Mucosa of descending colon (tissue), 3 donors: ENCODE measurements around the gene EXOC1L. TPM values are rescaled to one million over a fixed set of nuclear protein-coding genes. Genes with fewer than 3 reads are reported as not detected.

Experiments
- ATAC-seq: fragments of 200-7000 bp; cut with Tn5 transposase; one replicate; pipeline ENCODE4 v1.9.1; 2020; ENCODE audit warnings: mild to moderate bottlenecking, moderate library complexity
- DNase-seq, 3 donors: peaks; one replicate each; pipeline ENCODE4 v3.0.0-alpha.2; 2020
- H3K36me3 ChIP-seq: fragments of 200-600 bp; one replicate; pipeline ENCODE4 v1.8.0; 2021; ENCODE audit warnings: low read depth, mild to moderate bottlenecking
- H3K4me1 ChIP-seq: fragments of 200-600 bp; one replicate; pipeline ENCODE4 v1.8.0; 2021; ENCODE audit warnings: low read depth, mild to moderate bottlenecking
- H3K4me3 ChIP-seq: fragments of 200-600 bp; one replicate; pipeline ENCODE4 v1.8.0; 2021; ENCODE audit warnings: mild to moderate bottlenecking
- H3K9me3 ChIP-seq: fragments of 200-600 bp; one replicate; pipeline ENCODE4 v1.8.0; 2021; ENCODE audit warnings: mild to moderate bottlenecking
- intact Hi-C, 2 donors: fragments of 100-400 bp; cut with DNase I in 1 of 2; cut with micrococcal nuclease in 1 of 2; formaldehyde crosslinking; loops; one replicate each; pipeline versions ENCODE4 v1.11.0 to v1.11.1; 2022; cut with DNase I, micrococcal nuclease
- long read RNA-seq, 2 donors: library from polyadenylated mRNA; unstranded; transcript quantifications; one replicate each; pipeline ENCODE4 v2.0.0, GENCODE V29; 2019 to 2021
- total RNA-seq, 3 donors: library from RNA; stranded (reverse); fragmentation: NEBNext Ultra II Directional in 2 of 3; extraction: Animal tissue kit (Norgen Biotek cat#: 25700) in 2 of 3; gene quantifications; one replicate each; pipeline versions ENCODE4 v1.2.1 to v1.2.4, GENCODE V29; 2021 to 2023
- TF ChIP-seq, protein P1 (sequence below): fragments of 200-600 bp; IDR thresholded peaks from one replicate; pipeline ENCODE4 v1.8.0; 2022; ENCODE audit warnings: antibody characterized with exemption, mild to moderate bottlenecking
- donor health status: DM: no; HTN: no; CAD: no; lungs with moderate emphysema.
- donor health status: DM: no; HTN: no; CAD: no.
- donor health status: DM: no; HTN: yes; CAD: no.

The EXOC1L gene, protein sequence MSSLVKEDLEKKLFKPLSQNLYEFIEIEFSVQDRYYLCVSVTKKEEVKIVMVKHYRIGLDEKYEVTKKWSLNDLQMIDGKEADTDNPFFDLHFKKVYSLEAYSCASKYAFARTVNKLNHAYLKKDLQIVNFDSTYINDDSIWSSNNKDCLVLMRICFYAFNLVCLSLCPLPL
- total RNA-seq, result not detected
- long read RNA-seq, donor 1, result 0 reads
- long read RNA-seq, donor 2, result 0 reads

DNA sequence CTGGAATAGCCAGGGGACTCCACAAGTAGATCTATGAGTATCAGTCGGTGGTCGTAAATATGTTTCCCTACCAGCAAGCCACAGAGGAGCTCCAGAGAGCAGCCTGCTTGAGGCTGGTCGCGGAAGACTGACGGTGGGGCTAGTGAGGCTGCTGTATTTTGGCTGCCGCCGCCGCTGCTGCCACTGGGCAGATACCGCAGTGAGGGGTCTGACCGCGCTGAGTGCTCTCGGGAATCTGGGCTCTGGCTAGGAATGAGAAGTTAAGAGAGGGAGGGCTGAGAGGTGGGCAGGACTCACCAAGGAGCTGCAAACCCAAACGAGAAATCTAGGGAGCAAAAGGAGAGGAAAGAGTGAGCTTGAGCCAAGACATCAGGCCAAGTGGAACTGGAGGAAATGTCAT is at the start of gene EXOC1L:
Gene EXOC1L, plus strand, starts transcription at position 157 of the 400 bp plus-strand sequence. Its CDS starts 237 bp downstream, at position 394.
- Histone ChIP-seq H3K36me3 (no peaks in the 10 kb centered on the region), H3K4me1 (no peaks in the 10 kb centered on the region), H3K9me3 (no peaks in the 10 kb centered on the region), H3K4me3 (no peak within 1 kb of the TSS)
- ATAC-seq, result no peak
- intact Hi-C loops, result no loop called here
- peak in 1 of 3 donors; percentile 2 for DNase-seq
- TF ChIP-seq, protein P1, sequence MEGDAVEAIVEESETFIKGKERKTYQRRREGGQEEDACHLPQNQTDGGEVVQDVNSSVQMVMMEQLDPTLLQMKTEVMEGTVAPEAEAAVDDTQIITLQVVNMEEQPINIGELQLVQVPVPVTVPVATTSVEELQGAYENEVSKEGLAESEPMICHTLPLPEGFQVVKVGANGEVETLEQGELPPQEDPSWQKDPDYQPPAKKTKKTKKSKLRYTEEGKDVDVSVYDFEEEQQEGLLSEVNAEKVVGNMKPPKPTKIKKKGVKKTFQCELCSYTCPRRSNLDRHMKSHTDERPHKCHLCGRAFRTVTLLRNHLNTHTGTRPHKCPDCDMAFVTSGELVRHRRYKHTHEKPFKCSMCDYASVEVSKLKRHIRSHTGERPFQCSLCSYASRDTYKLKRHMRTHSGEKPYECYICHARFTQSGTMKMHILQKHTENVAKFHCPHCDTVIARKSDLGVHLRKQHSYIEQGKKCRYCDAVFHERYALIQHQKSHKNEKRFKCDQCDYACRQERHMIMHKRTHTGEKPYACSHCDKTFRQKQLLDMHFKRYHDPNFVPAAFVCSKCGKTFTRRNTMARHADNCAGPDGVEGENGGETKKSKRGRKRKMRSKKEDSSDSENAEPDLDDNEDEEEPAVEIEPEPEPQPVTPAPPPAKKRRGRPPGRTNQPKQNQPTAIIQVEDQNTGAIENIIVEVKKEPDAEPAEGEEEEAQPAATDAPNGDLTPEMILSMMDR, result no peak

DNA sequence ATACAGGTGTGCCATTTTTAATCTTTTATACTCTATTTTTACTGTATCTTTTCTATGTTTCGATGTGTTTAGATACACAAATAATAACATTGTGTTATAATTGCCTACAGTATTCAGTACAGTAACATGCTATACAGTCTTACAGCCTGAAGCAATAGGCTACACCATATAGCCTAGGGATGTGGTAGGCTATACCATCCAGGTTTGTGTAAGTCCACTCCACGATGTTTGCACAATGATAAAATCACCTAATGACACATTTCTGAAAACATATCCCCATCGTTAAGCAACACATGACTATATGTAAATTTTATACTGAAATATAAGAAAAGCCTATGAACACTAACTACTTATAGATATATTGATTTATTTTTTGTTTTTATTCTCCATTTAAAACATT is 48.9 kb upstream of the EXOC1L start:
- TF ChIP-seq, protein P1, result no peak
- no peak for DNase-seq

DNA sequence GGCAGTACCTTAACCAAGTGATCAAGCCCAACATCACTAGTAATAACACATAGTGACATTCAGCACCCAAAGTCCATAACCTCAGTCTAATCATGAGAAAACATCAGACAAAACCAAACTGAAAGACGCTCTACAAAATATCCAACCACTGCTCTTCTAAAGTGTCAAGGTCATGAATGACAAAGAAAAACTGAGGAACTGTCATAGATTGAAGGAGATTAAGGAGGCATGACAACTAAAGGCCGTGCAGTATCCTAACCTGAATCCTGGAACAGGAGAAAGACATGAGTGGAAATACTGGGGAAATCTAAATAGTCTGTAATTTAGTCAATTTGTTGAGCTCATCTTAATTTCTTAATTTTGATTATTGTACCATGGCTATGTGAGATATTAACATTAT is 38.2 kb upstream of the EXOC1L start:
- Histone ChIP-seq H3K4me3 (no peak overlapping the region), H3K9me3 (no peaks in the 10 kb centered on the region), H3K4me1 (no peaks in the 10 kb centered on the region), H3K36me3 (no peaks in the 10 kb centered on the region)
- TF ChIP-seq, protein P1, result no peak
- intact Hi-C loops, result no loop called here
- ATAC-seq (no peak), DNase-seq (no peak)

More for the DNA sequence above, 48.9 kb upstream of the EXOC1L start:
- no peaks in the 10 kb centered on the region for H3K4me1 ChIP-seq
- intact Hi-C loops, result no loop called here
- no peak overlapping the region for H3K4me3 ChIP-seq
- no peaks in the 10 kb centered on the region for H3K36me3 ChIP-seq
- no peak for ATAC-seq
- no peaks in the 10 kb centered on the region for H3K9me3 ChIP-seq

DNA sequence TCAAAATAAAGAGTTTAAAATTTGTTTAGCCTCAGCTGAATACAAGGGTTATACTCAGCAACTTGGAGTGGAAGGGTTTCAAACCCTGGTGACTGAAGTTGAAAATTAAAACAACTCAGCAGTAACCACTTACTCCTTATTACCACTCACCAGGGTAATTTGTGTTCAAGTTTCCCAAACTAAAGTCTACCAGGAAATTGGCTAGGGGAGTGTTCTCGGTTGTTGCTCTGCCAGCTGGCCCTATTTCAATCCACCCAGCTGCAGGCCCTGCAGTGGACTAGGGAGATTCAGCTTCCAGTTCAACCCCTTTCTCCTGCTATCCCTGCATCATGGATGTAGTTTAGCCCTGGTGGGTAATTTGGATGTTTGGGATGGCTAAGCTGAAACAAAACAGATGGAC is 37.8 kb upstream of the EXOC1L start:
- DNase-seq (peak; percentile 53 to 71 (median 66)), ATAC-seq (peak; percentile 85)
- no peaks in the 10 kb centered on the region for H3K9me3 ChIP-seq
- H3K36me3 ChIP-seq, result no peaks in the 10 kb centered on the region
- H3K4me3 ChIP-seq, result no peak overlapping the region
- intact Hi-C loops, result no loop called here
- TF ChIP-seq, protein P1, result no peak
- no peaks in the 10 kb centered on the region for H3K4me1 ChIP-seq

DNA sequence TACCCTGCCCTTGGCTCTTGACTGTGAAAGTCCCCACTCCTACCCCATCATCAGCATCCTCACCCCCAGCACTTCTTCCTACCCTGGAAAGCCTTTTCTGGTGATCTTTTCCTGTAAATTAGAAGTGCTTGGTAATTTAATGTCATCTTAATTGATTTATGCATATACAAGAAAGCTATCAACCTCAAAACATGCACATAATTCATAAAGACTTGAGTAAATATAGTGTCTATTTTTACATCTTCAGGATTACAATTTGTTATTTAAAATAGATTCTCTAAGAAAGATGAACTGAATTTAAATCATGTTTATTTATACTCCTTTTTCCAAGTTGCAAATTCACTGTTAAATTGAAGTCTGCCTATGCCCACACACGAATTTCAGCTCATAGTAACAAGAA is 36.0 kb upstream of the EXOC1L start:
- Histone ChIP-seq H3K36me3 (no peaks in the 10 kb centered on the region), H3K9me3 (no peaks in the 10 kb centered on the region), H3K4me3 (no peak overlapping the region), H3K4me1 (no peaks in the 10 kb centered on the region)
- TF ChIP-seq, protein P1, result no peak
- DNase-seq, result no peak
- ATAC-seq, result no peak
- intact Hi-C loops, result no loop called here

DNA sequence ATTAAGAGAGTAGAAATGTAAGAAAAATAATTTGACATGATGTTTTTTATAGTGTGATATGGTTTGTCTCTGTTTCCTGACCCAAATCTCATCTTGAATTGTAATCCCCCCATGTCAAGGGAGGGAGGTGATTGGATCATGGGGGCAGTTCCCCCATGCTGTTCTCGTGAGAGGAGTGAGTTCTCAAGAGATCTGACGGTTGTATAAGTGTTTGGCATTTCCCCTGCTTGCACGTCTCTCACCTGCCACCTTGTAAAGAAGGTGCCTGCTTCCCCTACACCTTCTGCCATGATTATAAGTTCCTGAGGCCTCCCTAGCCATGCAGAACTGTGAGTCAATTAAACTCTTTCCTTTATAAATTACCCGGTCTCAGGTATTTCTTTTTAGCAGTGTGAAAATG is 34.8 kb upstream of the EXOC1L start:
- intact Hi-C loops, result no loop called here
- no peaks in the 10 kb centered on the region for H3K9me3 ChIP-seq
- DNase-seq, result no peak
- no peaks in the 10 kb centered on the region for H3K4me1 ChIP-seq
- TF ChIP-seq, protein P1, result no peak
- ATAC-seq, result no peak
- no peaks in the 10 kb centered on the region for H3K36me3 ChIP-seq
- H3K4me3 ChIP-seq, result no peak overlapping the region
